Effector memory CD4-positive, alpha-beta T cell (primary cell): ENCODE data around the gene CD207.

Experiments
- DNase-seq, 3 donors: peaks; one replicate each; pipeline ENCODE4 v3.0.0-alpha.2; 2020
- H3K27ac ChIP-seq: 2 replicates; pipeline ENCODE4 v1.7.0; 2013; ENCODE audit warnings: mild to moderate bottlenecking, low read length, moderate library complexity; ENCODE audit not compliant: insufficient read depth, poor library complexity, severe bottlenecking
- H3K27me3 ChIP-seq: replicated peaks from 2 replicates; pipeline ENCODE4 v1.7.0; 2013; ENCODE audit warnings: mild to moderate bottlenecking, low read length; ENCODE audit not compliant: insufficient read depth, control insufficient read depth, poor library complexity, severe bottlenecking
- H3K36me3 ChIP-seq: 2 replicates; pipeline ENCODE4 v1.7.0; 2013; ENCODE audit warnings: mild to moderate bottlenecking, low read length, moderate library complexity; ENCODE audit not compliant: control insufficient read depth, insufficient read depth
- H3K4me1 ChIP-seq: 2 replicates; pipeline ENCODE4 v1.7.0; 2013; ENCODE audit warnings: low read length, mild to moderate bottlenecking; ENCODE audit not compliant: control insufficient read depth, insufficient read depth, poor library complexity, severe bottlenecking
- H3K4me3 ChIP-seq: 2 replicates; pipeline ENCODE4 v1.7.0; 2013; ENCODE audit warnings: low read length, low read depth, mild to moderate bottlenecking; ENCODE audit not compliant: insufficient read depth, poor library complexity, severe bottlenecking
- H3K9me3 ChIP-seq: 2 replicates; pipeline ENCODE4 v1.7.0; 2013; ENCODE audit warnings: mild to moderate bottlenecking, low read length, moderate library complexity; ENCODE audit not compliant: control insufficient read depth

CD207 gene

GRCh38 chr2:70796262-70796661, 39.4 kb downstream of the CD207 start:
- Histone ChIP-seq H3K27me3 (no peaks in the 10 kb centered on the region), H3K4me3 (no peak overlapping the region), H3K36me3 (no peaks in the 10 kb centered on the region), H3K9me3 (no peaks in the 10 kb centered on the region), H3K27ac (no peak overlapping the region), H3K4me1 (no peaks in the 10 kb centered on the region)
- DNase-seq = no peak

- H3K27ac ChIP-seq = no peak overlapping the region
- H3K4me1 ChIP-seq = peaks cover under 1% of the 10 kb centered on the region
- no peaks in the 10 kb centered on the region for H3K9me3 ChIP-seq
- H3K27me3 ChIP-seq = peaks cover under 1% of the 10 kb centered on the region
- no peak overlapping the region for H3K4me3 ChIP-seq
- DNase-seq = no peak
- H3K36me3 ChIP-seq = no peaks in the 10 kb centered on the region
These were observed 40.2 kb downstream of the CD207 start for GRCh38 chr2:70795164-70795995.

- no peaks in the 10 kb centered on the region for H3K36me3 ChIP-seq
- H3K4me1 ChIP-seq = peaks cover 11% of the 10 kb centered on the region
- no peak for DNase-seq
- no peak overlapping the region for H3K4me3 ChIP-seq
- H3K27me3 ChIP-seq = peaks cover 15% of the 10 kb centered on the region
- no peak overlapping the region for H3K27ac ChIP-seq
- no peaks in the 10 kb centered on the region for H3K9me3 ChIP-seq
These were observed 42.2 kb downstream of the CD207 start for GRCh38 chr2:70793450-70793849.

- H3K4me3 ChIP-seq = peak within 1 kb of the TSS; percentile 19
- no peak for DNase-seq
- H3K9me3 ChIP-seq = no peaks in the 10 kb centered on the region
- peaks cover 26% of the 10 kb centered on the region for H3K27me3 ChIP-seq
- H3K36me3 ChIP-seq = no peaks in the 10 kb centered on the region
- H3K27ac ChIP-seq = no peak within 1 kb of the TSS
- peaks cover 11% of the 10 kb centered on the region for H3K4me1 ChIP-seq
These were observed 45.3 kb downstream of the CD207 start, which contains the start of gene FIGLA for GRCh38 chr2:70790136-70790828. Gene FIGLA, minus strand, starts transcription at chr2:70790643. Its CDS starts 5 bp downstream, at chr2:70790638.

GRCh38 chr2:70789304-70790135, 46.1 kb downstream of the CD207 start:
- Histone ChIP-seq H3K27ac (no peak overlapping the region), H3K36me3 (no peaks in the 10 kb centered on the region), H3K4me3 (peak overlapping the region; percentile 19), H3K27me3 (peaks cover 26% of the 10 kb centered on the region), H3K9me3 (no peaks in the 10 kb centered on the region), H3K4me1 (peaks cover 11% of the 10 kb centered on the region)
- DNase-seq = peak in 1 of 3 donors; percentile 5

- no peak for DNase-seq
These were observed 50.3 kb downstream of the CD207 start for GRCh38 chr2:70785137-70785911.

GRCh38 chr2:70784320-70784719, 51.3 kb downstream of the CD207 start:
- no peak for DNase-seq
- Histone ChIP-seq H3K9me3 (no peaks in the 10 kb centered on the region), H3K4me1 (no peaks in the 10 kb centered on the region), H3K36me3 (no peaks in the 10 kb centered on the region), H3K27ac (no peak overlapping the region), H3K4me3 (no peak overlapping the region), H3K27me3 (peaks cover 16% of the 10 kb centered on the region)

More at GRCh38 chr2:70785137-70785911, 50.3 kb downstream of the CD207 start:
- Histone ChIP-seq H3K27ac (no peak overlapping the region), H3K4me1 (peaks cover 10% of the 10 kb centered on the region), H3K9me3 (no peaks in the 10 kb centered on the region), H3K4me3 (no peak overlapping the region), H3K27me3 (peaks cover 25% of the 10 kb centered on the region), H3K36me3 (no peaks in the 10 kb centered on the region)
